H1 (cell line): ENCODE results near the gene ENO3. TPM values are rescaled to one million over a fixed set of nuclear protein-coding genes. Genes with fewer than 3 reads are reported as not detected.

ENCODE experiments used
- ASH2L ChIP-seq: fragments of 200-600, 300-600 bp; sonication (generic); IDR thresholded peaks from one replicate; pipeline ENCODE4 v1.7.1; 2017; ENCODE audit warnings: low read length
- ATF3 ChIP-seq: IDR thresholded peaks from 2 replicates; pipeline ENCODE4 v1.6.1; 2011; ENCODE audit warnings: low read depth, mild to moderate bottlenecking, low read length; ENCODE audit not compliant: insufficient read depth
- CBX5 ChIP-seq: fragments of 300-800, 300-1000 bp; sonication (generic); IDR thresholded peaks from 2 replicates; pipeline ENCODE4 v1.7.1; 2016; ENCODE audit warnings: antibody characterized with exemption, low read length, low read depth
- CBX8 ChIP-seq: fragments of 300-800, 300-1000 bp; sonication (generic); IDR thresholded peaks from 2 replicates; pipeline ENCODE4 v1.7.1; 2016; ENCODE audit warnings: low read depth, low read length, borderline replicate concordance
- CREB1 ChIP-seq: IDR thresholded peaks from 2 replicates; pipeline ENCODE4 v1.6.1; 2012; ENCODE audit warnings: inconsistent platforms
- CTCF ChIP-seq, 3 experiments: IDR thresholded peaks; 1 replicate in 2 of 3; 2 replicates in 1 of 3; pipeline versions ENCODE4 v1.5.1 to v1.6.1; 2011; ENCODE audit warnings: low read length in 3 of 3, mild to moderate bottlenecking in 3 of 3, inconsistent platforms in 2 of 3, low read depth in 1 of 3, moderate library complexity in 1 of 3; ENCODE audit not compliant: insufficient read depth in 1 of 3; ENCODE audit errors: control extremely low read depth in 1 of 3
- EGR1 ChIP-seq: IDR thresholded peaks from 2 replicates; pipeline ENCODE4 v1.6.1; 2011; ENCODE audit warnings: low read depth, low read length, borderline replicate concordance
- FOSL1 ChIP-seq: IDR thresholded peaks from 2 replicates; pipeline ENCODE4 v1.6.1; 2011; ENCODE audit warnings: mild to moderate bottlenecking, low read depth, low read length, moderate library complexity; ENCODE audit not compliant: insufficient read depth
- GTF2F1 ChIP-seq: IDR thresholded peaks from 2 replicates; pipeline ENCODE4 v1.6.1; 2012; ENCODE audit warnings: low read depth, low read length, improper control_type of control experiment, borderline replicate concordance
- MAX ChIP-seq: IDR thresholded peaks from 2 replicates; pipeline ENCODE4 v1.6.1; 2012; ENCODE audit warnings: inconsistent platforms
- NANOG ChIP-seq: IDR thresholded peaks from 2 replicates; pipeline ENCODE4 v1.6.1; 2011; ENCODE audit warnings: low read length, low read depth, mild to moderate bottlenecking, inconsistent platforms; ENCODE audit not compliant: insufficient read depth, poor library complexity, severe bottlenecking
- POLR2A ChIP-seq, 2 experiments: IDR thresholded peaks; 1 replicate in 1 of 2; 2 replicates in 1 of 2; pipeline ENCODE4 v1.6.1; 2011; ENCODE audit warnings: low read depth in 2 of 2, low read length in 2 of 2, mild to moderate bottlenecking in 2 of 2; ENCODE audit errors: control extremely low read depth in 1 of 2
- RAD21 ChIP-seq, 2 experiments: IDR thresholded peaks in 1 of 2; conservative IDR thresholded peaks in 1 of 2; 2 replicates each; pipeline ENCODE4 v1.6.1; 2011; ENCODE audit warnings: low read depth in 2 of 2, low read length in 2 of 2, improper control_type of control experiment in 1 of 2, inconsistent platforms in 1 of 2, mild to moderate bottlenecking in 1 of 2, moderate library complexity in 1 of 2
- RBBP5 ChIP-seq: IDR thresholded peaks from 2 replicates; pipeline ENCODE4 v1.7.1; 2012; ENCODE audit warnings: low read depth, mild to moderate bottlenecking, inconsistent platforms, low read length, moderate library complexity, borderline replicate concordance
- RFX5 ChIP-seq: IDR thresholded peaks from 2 replicates; pipeline ENCODE4 v1.6.1; 2011; ENCODE audit warnings: low read depth, low read length, improper control_type of control experiment, borderline replicate concordance
- SP1 ChIP-seq: IDR thresholded peaks from 2 replicates; pipeline ENCODE4 v1.6.1; 2011; ENCODE audit warnings: low read depth, low read length
- SP4 ChIP-seq: IDR thresholded peaks from 2 replicates; pipeline ENCODE4 v1.6.1; 2012; ENCODE audit warnings: low read length, inconsistent platforms
- SUZ12 ChIP-seq: fragments of 200-600 bp; sonication (generic); IDR thresholded peaks from 2 replicates; pipeline ENCODE4 v1.6.1; 2012; ENCODE audit warnings: mild to moderate bottlenecking, inconsistent platforms, low read length, moderate library complexity, mixed read lengths
- TAF1 ChIP-seq: IDR thresholded peaks from 2 replicates; pipeline ENCODE4 v1.6.1; 2011; ENCODE audit warnings: mild to moderate bottlenecking, low read depth, low read length
- polyA plus RNA-seq, 7 experiments: library from polyadenylated mRNA; depleted of rRNA in 3 of 7; stranded (reverse) in 5 of 7; unstranded in 2 of 7; fragments of >200 nt in 5 of 7; fragments of 200-250 nt in 2 of 7; gene quantifications; 1 replicate in 5 of 7; 2 replicates in 1 of 7; 4 replicates in 1 of 7; pipeline versions ENCODE4 v1.2.1 to v1.2.3, GENCODE V29; 2011 to 2013; ENCODE audit warnings: missing spikeins in 2 of 7, mixed read lengths in 2 of 7
- total RNA-seq: library from RNA; stranded (reverse); fragmentation: NEBNext Ultra II Directional; extraction: Animal tissue kit (Norgen Biotek cat#: 25700); gene quantifications from 2 replicates; pipeline ENCODE4 v1.2.1, GENCODE V29; 2021
- TF ChIP-seq, protein P1 (sequence below): IDR thresholded peaks from 2 replicates; pipeline ENCODE4 v1.6.1; 2012; ENCODE audit warnings: inconsistent platforms

ENO3 gene
- total and polyA plus RNA-seq, 2 of the 8 experiments (the other 6 are each of a cell fraction or from before 2014, with no cell fraction given): 25.0 to 25.7 TPM

DNA sequence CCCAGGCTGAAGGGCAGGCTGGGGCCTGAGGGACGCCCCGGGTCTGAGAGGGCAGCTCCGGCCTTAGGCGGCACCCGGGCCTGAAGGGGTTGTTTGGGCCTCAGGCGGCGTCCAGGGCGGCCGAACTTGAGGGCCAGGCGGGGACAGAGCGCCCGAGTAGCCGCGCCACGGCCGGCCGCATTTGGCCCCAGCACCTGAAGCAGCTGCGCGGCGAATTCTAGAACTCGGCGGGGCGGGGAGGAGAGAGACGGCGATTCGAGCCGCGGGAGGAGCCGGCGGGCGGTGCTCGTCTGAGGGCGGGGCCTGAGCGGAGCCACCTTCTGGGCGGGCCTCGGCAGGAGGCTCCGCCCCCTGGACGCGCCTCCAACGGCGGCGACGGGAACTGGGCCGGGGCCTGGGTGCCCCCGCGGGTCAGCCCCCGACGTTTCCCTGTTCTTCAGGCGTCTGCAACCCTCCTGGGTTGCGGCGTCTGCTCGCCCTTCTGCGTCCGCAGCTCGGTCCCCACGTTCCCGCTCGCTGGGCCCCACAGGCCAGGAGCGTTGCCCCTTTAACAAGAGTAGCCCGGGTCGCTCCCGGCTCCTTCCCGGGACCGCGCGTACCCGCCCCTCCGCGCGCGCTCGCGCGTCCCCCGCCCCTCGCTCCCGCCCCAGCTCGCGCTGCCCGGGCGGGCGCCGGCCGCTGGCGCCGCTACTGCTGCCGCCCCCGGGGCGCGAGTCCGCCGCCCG, 46.5 kb downstream of the ENO3 start, which contains the start of the genes INCA1 and KIF1C (continued):
- TF ChIP-seq CTCF (IDR thresholded peaks at IDR 0.05; ENCODE audit: control extremely low read depth in 1 of 3, insufficient read depth in 1 of 3, low read depth in 1 of 3, low read length in 3 of 3): no peak
- no peak for TF ChIP-seq GTF2F1
- peak; percentile 82; the same call in 1 of the 2 replicates for TF ChIP-seq SP1
- 0 out of 2 replicates have a peak, but pooled peaks have one; percentile 12 for TF ChIP-seq CREB1
- TF ChIP-seq FOSL1: no peak
- TF ChIP-seq RAD21 (IDR thresholded peaks at IDR 0.05 in 1 of 2, conservative IDR thresholded peaks at IDR 0.05 in 1 of 2; ENCODE audit: low read depth in 2 of 2, low read length in 2 of 2): no peak
- TF ChIP-seq CBX8: no peak
- TF ChIP-seq EGR1: peak; percentile 26; the same call in 1 of the 2 replicates
- TF ChIP-seq, protein P1, sequence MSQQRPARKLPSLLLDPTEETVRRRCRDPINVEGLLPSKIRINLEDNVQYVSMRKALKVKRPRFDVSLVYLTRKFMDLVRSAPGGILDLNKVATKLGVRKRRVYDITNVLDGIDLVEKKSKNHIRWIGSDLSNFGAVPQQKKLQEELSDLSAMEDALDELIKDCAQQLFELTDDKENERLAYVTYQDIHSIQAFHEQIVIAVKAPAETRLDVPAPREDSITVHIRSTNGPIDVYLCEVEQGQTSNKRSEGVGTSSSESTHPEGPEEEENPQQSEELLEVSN: peak; percentile 69; the same call in 1 of the 2 replicates
- TF ChIP-seq ASH2L: peak; percentile 62
- TF ChIP-seq RFX5: no peak
- TF ChIP-seq SP4: peak; percentile 79; the same call in 1 of the 2 replicates
- TF ChIP-seq TAF1: peak; percentile 42; the same call in 1 of the 2 replicates
- TF ChIP-seq POLR2A (IDR thresholded peaks at IDR 0.05; ENCODE audit: control extremely low read depth in 1 of 2, low read depth in 2 of 2, low read length in 2 of 2): no peak; a peak in 1 of 3 replicates
- no peak for TF ChIP-seq ATF3
- no peak for TF ChIP-seq RBBP5
- TF ChIP-seq MAX: peak; percentile 70
- TF ChIP-seq SUZ12: no peak
- no peak for TF ChIP-seq CBX5
- no peak for TF ChIP-seq NANOG
